Chondrocyte (in vitro differentiated cells): ENCODE results near the gene H2BK1. TPM values are rescaled to one million over a fixed set of nuclear protein-coding genes. Genes with fewer than 3 reads are reported as not detected.
A peak's percentile ranks its signal among the peaks of the same experiment; 100 is the strongest.

Experiments
- DNase-seq: peaks from one replicate; pipeline ENCODE4 v3.0.0; 2021; ENCODE audit warnings: mixed read lengths, low spot score
- H3K27ac Mint-ChIP-seq: one replicate; pipeline ENCODE4 v1.8.0; 2021; ENCODE audit warnings: mild to moderate bottlenecking, moderate library complexity, mixed read lengths; ENCODE audit not compliant: unreplicated experiment
- H3K27me3 Mint-ChIP-seq: 2 replicates; pipeline ENCODE4 v1.8.0; 2021; ENCODE audit warnings: low read depth, mixed read lengths
- H3K36me3 Mint-ChIP-seq: 2 replicates; pipeline ENCODE4 v1.8.0; 2021; ENCODE audit warnings: low read depth, mixed read lengths
- H3K4me1 Mint-ChIP-seq: 2 replicates; pipeline ENCODE4 v1.8.0; 2021; ENCODE audit warnings: low read depth, mild to moderate bottlenecking, mixed read lengths
- H3K4me3 Mint-ChIP-seq: one replicate; pipeline ENCODE4 v1.8.0; 2021; ENCODE audit warnings: mild to moderate bottlenecking, moderate library complexity, mixed read lengths; ENCODE audit not compliant: unreplicated experiment
- H3K9me3 Mint-ChIP-seq: 2 replicates; pipeline ENCODE4 v1.8.0; 2021; ENCODE audit warnings: low read depth, mixed read lengths
- CTCF ChIP-seq: fragments of 200-600 bp; sonication (generic); IDR thresholded peaks from 2 replicates; pipeline ENCODE4 v1.5.0; 2021; ENCODE audit warnings: antibody characterized with exemption, mild to moderate bottlenecking, moderate library complexity
- total RNA-seq: library from RNA; stranded (reverse); gene quantifications from 3 replicates; pipeline ENCODE4 v1.2.1, GENCODE V29; 2021

H2BK1 gene
- total RNA-seq, 1 donor from 2014 or later = not detected

DNA sequence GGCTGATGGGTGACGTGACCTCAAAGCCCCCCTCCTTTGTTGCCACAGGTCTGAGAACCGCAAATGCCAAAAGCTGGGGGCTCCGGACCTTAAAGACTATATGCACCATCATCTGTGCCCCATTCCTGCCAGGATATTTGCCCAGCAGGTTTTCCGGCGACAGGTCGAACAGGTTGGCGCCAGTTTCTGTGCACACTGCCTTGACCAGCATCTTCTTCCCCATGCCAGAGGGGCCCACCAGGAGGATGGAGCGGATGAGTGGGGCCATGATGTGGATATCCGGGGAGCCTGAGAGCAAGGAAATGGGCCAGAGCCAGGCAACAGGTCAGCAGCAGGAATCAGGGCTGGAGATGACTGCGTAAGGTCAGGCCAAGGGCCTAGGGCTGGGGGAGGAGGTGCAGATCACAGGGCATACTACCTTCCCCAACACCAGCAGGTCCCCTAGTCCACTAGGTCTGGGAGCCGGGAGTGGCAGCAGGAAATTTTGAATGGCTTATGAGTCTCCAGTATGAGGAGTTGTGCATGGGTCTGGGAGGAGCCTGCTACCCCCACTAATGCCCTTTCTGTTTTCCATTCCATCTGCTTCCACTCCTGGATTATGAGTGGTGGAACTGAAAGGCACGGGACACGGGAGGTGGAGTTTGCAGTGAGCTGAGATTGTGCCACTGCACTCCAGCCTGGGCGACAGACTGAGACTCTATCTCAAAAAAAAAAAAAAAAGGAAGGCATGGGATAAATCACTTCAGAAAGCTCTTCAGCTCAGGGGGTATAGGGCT is 16.9 kb downstream of the H2BK1 start:
- no peaks in the 10 kb centered on the region for H3K9me3 Mint-ChIP-seq
- H3K36me3 Mint-ChIP-seq = no peaks in the 10 kb centered on the region
- TF ChIP-seq CTCF = no peak
- H3K27me3 Mint-ChIP-seq = peaks cover 33% of the 10 kb centered on the region
- DNase-seq = no peak
- no peak overlapping the region for H3K4me3 Mint-ChIP-seq
- H3K4me1 Mint-ChIP-seq = no peaks in the 10 kb centered on the region
- no peak overlapping the region for H3K27ac Mint-ChIP-seq

DNA sequence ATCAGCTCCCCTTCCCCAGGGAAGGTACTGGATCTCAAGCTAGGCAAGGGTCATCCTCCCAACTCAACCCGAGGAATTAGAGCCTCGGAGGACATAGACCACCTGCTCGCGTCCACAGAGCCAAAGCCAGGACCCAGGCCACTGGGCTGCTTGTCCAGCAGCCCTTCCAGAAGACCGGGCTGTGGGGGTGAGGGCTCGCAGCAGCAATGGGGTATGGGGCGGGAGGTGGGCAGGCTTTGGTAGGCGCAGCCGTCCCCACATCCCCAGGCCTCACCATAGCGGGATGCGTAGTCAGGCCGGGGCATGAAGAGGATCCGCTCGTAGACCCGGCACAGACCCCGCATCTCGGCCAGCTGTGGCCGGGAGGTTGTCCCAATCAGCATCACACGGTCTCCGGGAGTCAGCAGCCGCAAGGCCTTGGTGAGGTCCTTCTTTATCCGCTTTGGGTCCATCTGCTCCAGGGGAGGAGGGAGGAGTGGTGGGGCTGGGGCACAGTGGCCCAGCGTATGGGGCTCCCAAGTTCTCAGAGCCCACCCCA is 18.2 kb downstream of the H2BK1 start:
- TF ChIP-seq CTCF = no peak
- DNase-seq = no peak
- H3K4me3 Mint-ChIP-seq = no peak overlapping the region
- no peaks in the 10 kb centered on the region for H3K36me3 Mint-ChIP-seq
- no peaks in the 10 kb centered on the region for H3K9me3 Mint-ChIP-seq
- H3K27me3 Mint-ChIP-seq = peaks cover 37% of the 10 kb centered on the region
- no peak overlapping the region for H3K27ac Mint-ChIP-seq
- no peaks in the 10 kb centered on the region for H3K4me1 Mint-ChIP-seq

DNA sequence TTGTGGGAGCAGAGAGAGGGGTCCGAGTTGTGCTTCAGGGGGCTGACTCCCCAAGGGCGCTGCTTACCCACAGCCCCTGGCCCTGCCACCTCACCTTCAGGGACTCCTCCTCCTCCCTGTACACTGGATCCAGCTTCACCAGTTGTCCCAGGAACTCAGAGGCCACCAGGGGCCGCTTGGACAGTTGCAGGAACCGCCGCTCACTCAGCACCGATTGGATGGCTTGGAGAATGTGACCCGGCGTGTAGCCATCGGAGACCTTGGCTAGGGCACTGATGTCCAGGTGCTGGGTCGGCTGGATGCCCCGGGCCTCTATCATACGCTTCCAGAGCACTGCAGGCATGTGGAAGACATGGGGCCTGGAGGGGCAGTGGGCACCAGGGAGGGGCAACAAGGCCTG is 18.7 kb downstream of the H2BK1 start:
- H3K4me3 Mint-ChIP-seq = no peak overlapping the region
- no peak for DNase-seq
- no peaks in the 10 kb centered on the region for H3K36me3 Mint-ChIP-seq
- no peak for TF ChIP-seq CTCF
- no peak overlapping the region for H3K27ac Mint-ChIP-seq
- H3K9me3 Mint-ChIP-seq = no peaks in the 10 kb centered on the region
- H3K4me1 Mint-ChIP-seq = no peaks in the 10 kb centered on the region
- H3K27me3 Mint-ChIP-seq = peaks cover 41% of the 10 kb centered on the region

GRCh38 chr7:151189038-151189437 is 21.2 kb downstream of the H2BK1 start:
- no peak for DNase-seq
- peaks cover 31% of the 10 kb centered on the region for H3K27me3 Mint-ChIP-seq
- H3K27ac Mint-ChIP-seq = no peak overlapping the region
- H3K36me3 Mint-ChIP-seq = no peaks in the 10 kb centered on the region
- H3K9me3 Mint-ChIP-seq = no peaks in the 10 kb centered on the region
- H3K4me3 Mint-ChIP-seq = no peak overlapping the region
- H3K4me1 Mint-ChIP-seq = no peaks in the 10 kb centered on the region
- no peak for TF ChIP-seq CTCF

- no peaks in the 10 kb centered on the region for H3K4me1 Mint-ChIP-seq
- H3K27me3 Mint-ChIP-seq = peaks cover 27% of the 10 kb centered on the region
- DNase-seq = peak; percentile 48
- no peak for TF ChIP-seq CTCF
- no peaks in the 10 kb centered on the region for H3K36me3 Mint-ChIP-seq
- no peak overlapping the region for H3K27ac Mint-ChIP-seq
- no peaks in the 10 kb centered on the region for H3K9me3 Mint-ChIP-seq
- no peak overlapping the region for H3K4me3 Mint-ChIP-seq
Measured at GRCh38 chr7:151188252-151188542, 22.1 kb downstream of the H2BK1 start.
